DOHH2 (cell line): ENCODE data around the gene TGFB2.

ENCODE experiments used
- H3F3A ChIP-seq: fragments of 200-600 bp; sonication (generic), shearing (Covaris generic); 2 replicates; pipeline ENCODE4 v1.6.0; 2016; ENCODE audit warnings: antibody characterized with exemption, mild to moderate bottlenecking; ENCODE audit not compliant: control insufficient read depth, insufficient read depth
- H3K27ac ChIP-seq: fragments of 200-600 bp; sonication (generic); 2 replicates; pipeline ENCODE4 v1.5.1; 2014; ENCODE audit warnings: low read depth, mild to moderate bottlenecking, low read length, moderate library complexity
- H3K27me3 ChIP-seq: fragments of 200-600 bp; sonication (generic); 2 replicates; pipeline ENCODE4 v1.6.1; 2014; ENCODE audit warnings: mild to moderate bottlenecking, low read length, mixed read lengths; ENCODE audit not compliant: control insufficient read depth
- H3K36me3 ChIP-seq: fragments of 200-600 bp; sonication (generic); 2 replicates; pipeline ENCODE4 v1.6.1; 2014; ENCODE audit warnings: mild to moderate bottlenecking, low read length, moderate library complexity, mixed read lengths; ENCODE audit not compliant: control insufficient read depth
- H3K4me1 ChIP-seq: fragments of 200-600 bp; sonication (generic); 2 replicates; pipeline ENCODE4 v1.6.1; 2014; ENCODE audit warnings: mild to moderate bottlenecking, low read length, mixed read lengths; ENCODE audit not compliant: control insufficient read depth
- H3K4me2 ChIP-seq: fragments of 200-600 bp; sonication (generic); 2 replicates; pipeline ENCODE4 v1.6.0; 2014; ENCODE audit warnings: mild to moderate bottlenecking, low read length, moderate library complexity
- H3K4me3 ChIP-seq: fragments of 200-600 bp; sonication (generic); 2 replicates; pipeline ENCODE4 v1.5.1; 2014; ENCODE audit warnings: mild to moderate bottlenecking, low read length, mixed read lengths
- H3K79me2 ChIP-seq: fragments of 200-600 bp; sonication (generic); 2 replicates; pipeline ENCODE4 v1.6.1; 2014; ENCODE audit warnings: mild to moderate bottlenecking, low read length, mixed read lengths; ENCODE audit not compliant: control insufficient read depth
- H3K9me2 ChIP-seq: fragments of 200-600 bp; sonication (generic); replicated peaks from 2 replicates; pipeline ENCODE4 v1.6.1; 2014; ENCODE audit warnings: mild to moderate bottlenecking, low read length, mixed read lengths; ENCODE audit not compliant: control insufficient read depth
- H3K9me3 ChIP-seq: fragments of 200-600 bp; sonication (generic); 2 replicates; pipeline ENCODE4 v1.6.1; 2014; ENCODE audit warnings: antibody characterized with exemption, low read length, mixed read lengths; ENCODE audit not compliant: control insufficient read depth, insufficient read depth
- H4K20me1 ChIP-seq: fragments of 200-600 bp; sonication (generic); 2 replicates; pipeline ENCODE4 v1.6.0; 2014; ENCODE audit warnings: low read depth, mild to moderate bottlenecking, antibody characterized with exemption, low read length, moderate library complexity; ENCODE audit not compliant: control insufficient read depth, insufficient read depth
- EZH2phosphoT487 ChIP-seq: fragments of 200-600 bp; sonication (generic); IDR thresholded peaks from 2 replicates; pipeline ENCODE4 v1.6.1; 2017; ENCODE audit warnings: borderline replicate concordance, mild to moderate bottlenecking, antibody characterized with exemption, low read length, moderate library complexity, mixed read lengths
- TF ChIP-seq, protein P1 (sequence below): fragments of 200-600 bp; sonication (generic); IDR thresholded peaks from one replicate; pipeline ENCODE4 v1.5.1; 2014; ENCODE audit warnings: antibody characterized with exemption, mild to moderate bottlenecking, low read depth, low read length; ENCODE audit not compliant: poor library complexity, severe bottlenecking

TGFB2 gene

DNA sequence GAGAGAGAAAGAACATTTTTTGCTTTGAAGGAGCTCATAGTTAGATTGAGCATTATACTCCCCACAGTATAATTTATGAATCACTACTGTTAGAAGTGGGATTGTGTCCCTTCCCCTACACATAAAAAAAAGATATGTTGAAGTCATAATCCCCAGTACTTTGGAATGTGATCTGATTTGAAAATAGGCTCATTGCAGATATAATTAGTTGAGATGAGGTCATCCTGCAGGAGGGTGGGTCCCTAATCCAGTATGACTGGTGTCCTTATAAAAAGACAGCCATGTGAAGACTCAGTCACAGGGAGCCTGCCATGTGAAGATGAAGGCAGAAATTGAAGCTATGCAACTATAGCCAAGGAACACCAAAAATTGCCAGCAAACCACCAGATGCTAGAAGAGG is 76.4 kb downstream of the TGFB2 start:
- H3K79me2 ChIP-seq: no peaks in the 10 kb centered on the region
- no peaks in the 10 kb centered on the region for H3K36me3 ChIP-seq
- H3K4me1 ChIP-seq: no peaks in the 10 kb centered on the region
- no peaks in the 10 kb centered on the region for H3K27me3 ChIP-seq
- H3K4me3 ChIP-seq: no peak overlapping the region
- no peaks in the 10 kb centered on the region for H4K20me1 ChIP-seq
- no peak overlapping the region for H3K4me2 ChIP-seq
- no peak overlapping the region for H3K27ac ChIP-seq
- H3F3A ChIP-seq: no peaks in the 10 kb centered on the region
- H3K9me3 ChIP-seq: no peaks in the 10 kb centered on the region
- no peaks in the 10 kb centered on the region for H3K9me2 ChIP-seq
- TF ChIP-seq EZH2phosphoT487: no peak
- TF ChIP-seq, protein P1, sequence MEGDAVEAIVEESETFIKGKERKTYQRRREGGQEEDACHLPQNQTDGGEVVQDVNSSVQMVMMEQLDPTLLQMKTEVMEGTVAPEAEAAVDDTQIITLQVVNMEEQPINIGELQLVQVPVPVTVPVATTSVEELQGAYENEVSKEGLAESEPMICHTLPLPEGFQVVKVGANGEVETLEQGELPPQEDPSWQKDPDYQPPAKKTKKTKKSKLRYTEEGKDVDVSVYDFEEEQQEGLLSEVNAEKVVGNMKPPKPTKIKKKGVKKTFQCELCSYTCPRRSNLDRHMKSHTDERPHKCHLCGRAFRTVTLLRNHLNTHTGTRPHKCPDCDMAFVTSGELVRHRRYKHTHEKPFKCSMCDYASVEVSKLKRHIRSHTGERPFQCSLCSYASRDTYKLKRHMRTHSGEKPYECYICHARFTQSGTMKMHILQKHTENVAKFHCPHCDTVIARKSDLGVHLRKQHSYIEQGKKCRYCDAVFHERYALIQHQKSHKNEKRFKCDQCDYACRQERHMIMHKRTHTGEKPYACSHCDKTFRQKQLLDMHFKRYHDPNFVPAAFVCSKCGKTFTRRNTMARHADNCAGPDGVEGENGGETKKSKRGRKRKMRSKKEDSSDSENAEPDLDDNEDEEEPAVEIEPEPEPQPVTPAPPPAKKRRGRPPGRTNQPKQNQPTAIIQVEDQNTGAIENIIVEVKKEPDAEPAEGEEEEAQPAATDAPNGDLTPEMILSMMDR: no peak

DNA sequence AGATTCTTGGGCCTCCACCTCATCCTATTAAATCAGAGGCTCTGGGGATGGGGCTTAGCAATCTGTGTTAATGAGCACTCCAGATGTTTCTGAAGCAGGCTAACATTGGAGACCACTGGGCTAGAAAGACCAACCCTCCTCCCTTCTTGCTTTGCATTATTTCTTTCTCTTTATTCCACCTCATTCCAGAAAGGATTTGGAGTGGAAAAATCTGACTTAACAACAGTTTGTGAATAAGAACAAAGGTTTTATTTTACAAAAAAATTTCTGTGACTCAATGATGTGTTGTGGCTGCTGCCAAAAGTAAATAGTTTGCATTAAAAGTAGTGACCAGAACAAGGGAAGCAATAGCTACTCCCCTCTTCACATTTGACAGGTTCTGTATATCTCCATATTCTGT is 79.4 kb downstream of the TGFB2 start:
- Histone ChIP-seq H3K4me3 (no peak overlapping the region), H4K20me1 (no peaks in the 10 kb centered on the region), H3K79me2 (no peaks in the 10 kb centered on the region), H3K27me3 (no peaks in the 10 kb centered on the region), H3K36me3 (no peaks in the 10 kb centered on the region), H3K4me2 (no peak overlapping the region), H3K27ac (no peak overlapping the region), H3F3A (no peaks in the 10 kb centered on the region), H3K9me2 (no peaks in the 10 kb centered on the region), H3K9me3 (no peaks in the 10 kb centered on the region), H3K4me1 (no peaks in the 10 kb centered on the region)
- no peak for TF ChIP-seq EZH2phosphoT487
- TF ChIP-seq, protein P1: no peak

DNA sequence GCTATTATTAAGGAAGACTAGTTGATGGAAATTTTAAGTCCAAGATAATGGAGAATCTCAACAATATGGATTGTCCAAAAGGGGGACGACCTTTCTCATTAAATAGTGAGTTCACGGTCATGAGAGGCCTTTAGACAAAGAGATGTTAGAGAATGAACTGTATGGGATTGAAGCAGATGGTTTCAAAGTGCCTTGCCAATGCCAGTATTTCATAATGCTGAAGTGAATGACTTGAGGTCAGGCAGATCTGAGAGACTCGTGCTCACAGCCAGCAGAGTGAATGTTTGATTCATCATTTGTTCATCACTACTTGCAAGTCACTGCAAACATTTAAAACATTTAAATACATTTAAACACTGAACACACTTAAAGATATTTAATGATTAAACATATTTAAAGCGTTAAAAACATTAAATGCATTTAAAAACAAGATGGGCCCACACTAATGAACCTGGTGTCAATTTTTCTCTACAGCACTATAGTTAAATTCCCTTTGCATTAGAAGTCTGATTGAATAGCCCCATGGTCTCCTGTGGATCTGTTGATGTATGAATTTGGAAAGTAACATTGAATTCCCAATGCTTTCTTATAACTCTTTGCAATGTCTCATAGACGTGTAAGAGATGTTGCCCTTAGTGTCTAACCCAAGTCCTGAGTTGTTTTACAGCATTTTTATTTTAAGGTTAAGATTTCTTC is 80.7 kb downstream of the TGFB2 start:
- TF ChIP-seq, protein P1: no peak
- no peaks in the 10 kb centered on the region for H3K79me2 ChIP-seq
- no peaks in the 10 kb centered on the region for H3K9me2 ChIP-seq
- H3K27me3 ChIP-seq: no peaks in the 10 kb centered on the region
- no peak overlapping the region for H3K4me3 ChIP-seq
- H3K4me1 ChIP-seq: no peaks in the 10 kb centered on the region
- H4K20me1 ChIP-seq: no peaks in the 10 kb centered on the region
- H3K36me3 ChIP-seq: no peaks in the 10 kb centered on the region
- no peak overlapping the region for H3K27ac ChIP-seq
- H3K9me3 ChIP-seq: no peaks in the 10 kb centered on the region
- H3F3A ChIP-seq: no peaks in the 10 kb centered on the region
- no peak overlapping the region for H3K4me2 ChIP-seq

DNA sequence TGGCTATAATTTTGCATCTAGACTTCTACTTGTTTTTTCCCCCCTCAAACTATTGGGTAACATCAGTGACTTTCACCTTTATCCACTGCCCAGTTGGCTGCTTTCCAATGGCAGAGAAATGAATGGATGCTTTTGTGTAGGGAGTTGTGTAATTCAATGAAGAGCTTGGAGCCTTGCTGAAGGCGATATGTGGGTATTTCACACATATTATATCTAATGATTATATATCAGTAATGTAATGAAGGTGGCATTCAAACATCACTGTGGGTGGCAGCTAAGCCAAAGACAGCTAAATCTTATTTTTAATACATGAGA is 81.2 kb downstream of the TGFB2 start:
- H3K9me2 ChIP-seq: no peaks in the 10 kb centered on the region
- H3K9me3 ChIP-seq: no peaks in the 10 kb centered on the region
- no peaks in the 10 kb centered on the region for H3K27me3 ChIP-seq
- no peak overlapping the region for H3K4me2 ChIP-seq
- no peak overlapping the region for H3K27ac ChIP-seq
- TF ChIP-seq, protein P1: no peak
- no peak for TF ChIP-seq EZH2phosphoT487
- H3K4me1 ChIP-seq: no peaks in the 10 kb centered on the region
- no peaks in the 10 kb centered on the region for H3F3A ChIP-seq
- no peaks in the 10 kb centered on the region for H3K79me2 ChIP-seq
- H3K4me3 ChIP-seq: no peak overlapping the region
- no peaks in the 10 kb centered on the region for H3K36me3 ChIP-seq
- H4K20me1 ChIP-seq: no peaks in the 10 kb centered on the region
